ENCODE data around the gene TMCO1.

The TMCO1 gene

GRCh38 chr1:165678509-165678908 lies 90.2 kb downstream of the TMCO1 start:
- ATAC-seq, result peak; percentile 27; the same call in 2 of the 3 replicates
- TF ChIP-seq CSDC2 (CRISPR knock-in tag; IDR thresholded peaks at IDR 0.05), result no peak
- no peak for TF ChIP-seq TCF4 (CRISPR knock-in tag; IDR thresholded peaks at IDR 0.05; ENCODE audit: borderline replicate concordance)
- no peak for TF ChIP-seq ESRRG (CRISPR knock-in tag; IDR thresholded peaks at IDR 0.05)
- no peak for TF ChIP-seq TOX (CRISPR knock-in tag; IDR thresholded peaks at IDR 0.05; ENCODE audit: borderline replicate concordance)
- TF ChIP-seq GLIS3 (CRISPR knock-in tag; IDR thresholded peaks at IDR 0.05), result no peak
- no peak for TF ChIP-seq SNAI2 (CRISPR knock-in tag; IDR thresholded peaks at IDR 0.05)
- TF ChIP-seq ZNF70 (CRISPR knock-in tag; IDR thresholded peaks at IDR 0.05), result no peak
- TF ChIP-seq PATZ1 (CRISPR knock-in tag; IDR thresholded peaks at IDR 0.05; ENCODE audit: borderline replicate concordance), result no peak
- TF ChIP-seq ZNF565 (CRISPR knock-in tag; conservative IDR thresholded peaks at IDR 0.05; ENCODE audit: low read depth), result no peak
- no peak for TF ChIP-seq ISL1 (CRISPR knock-in tag; IDR thresholded peaks at IDR 0.05)
- TF ChIP-seq BACH2 (CRISPR knock-in tag; IDR thresholded peaks at IDR 0.05; ENCODE audit: borderline replicate concordance), result no peak
- no peak for TF ChIP-seq POU6F1 (CRISPR knock-in tag; IDR thresholded peaks at IDR 0.05; ENCODE audit: borderline replicate concordance, low read depth)
